HepG2 (cell line): ENCODE measurements around the gene NAV2. TPM values are rescaled to one million over a fixed set of nuclear protein-coding genes. Genes with fewer than 3 reads are reported as not detected.
A peak's percentile ranks its signal among the peaks of the same experiment; 100 is the strongest.

Source experiments
- ATAC-seq: fragments of 200-7000 bp; cut with Tn5 transposase; 3 replicates; pipeline ENCODE4 v1.9.1; 2020; ENCODE audit warnings: mild to moderate bottlenecking, moderate library complexity
- BruUV-seq: library from RNA; stranded (reverse); fragments of 400-500 nt; replicated peaks from 2 replicates; lab custom pipeline; 2021; lab: Mats Ljungman, UMichigan
- CTCF ChIA-PET: fragments of 300-600 bp; formaldehyde crosslinking; extraction: SDS; loops from one replicate; lab custom pipeline; 2021; ENCODE audit warnings: low total read pairs, inconsistent platforms, low intra/inter-chr PET ratio; lab: Yijun Ruan, JAX
- POLR2A ChIA-PET: fragments of 350-600 bp; sonication (Branson Sonifier 250); formaldehyde crosslinking; loops from one replicate; lab custom pipeline; 2020; ENCODE audit warnings: antibody characterized with exemption, inconsistent platforms; lab: Yijun Ruan, JAX
- DNase-seq: peaks from one replicate; pipeline ENCODE4 v3.0.0-alpha.2; 2015; ENCODE audit warnings: low spot score
- FAIRE-seq: peaks from 3 replicates; lab custom pipeline; 2011; peaks lifted over from hg19 to GRCh38; lab: Jason Lieb, UNC
- H2AFZ ChIP-seq: one replicate; pipeline ENCODE4 v1.6.1; 2011; ENCODE audit warnings: low read length, inconsistent platforms
- H3K27ac ChIP-seq: fragments of 300-600 bp; 3 replicates; pipeline ENCODE4 v1.8.0; 2011; ENCODE audit warnings: mixed run types, mild to moderate bottlenecking, mixed read lengths, low read length, inconsistent platforms; ENCODE audit not compliant: insufficient read depth; ENCODE audit errors: extremely low read length
- H3K27me3 ChIP-seq, 2 experiments: fragments of 200-600 bp in 1 of 2; 2 replicates in 1 of 2; 3 replicates in 1 of 2; pipeline versions ENCODE4 v1.6.0 to v1.8.0; 2011; ENCODE audit warnings: low read length in 2 of 2, mild to moderate bottlenecking in 2 of 2, moderate library complexity in 2 of 2, inconsistent platforms in 1 of 2; ENCODE audit not compliant: insufficient read depth in 2 of 2, control insufficient read depth in 1 of 2
- H3K36me3 ChIP-seq, 2 experiments: fragments of 200-600 bp in 1 of 2; replicated peaks in 1 of 2; 2 replicates in 1 of 2; 3 replicates in 1 of 2; pipeline versions ENCODE4 v1.5.1 to v1.8.0; 2011; ENCODE audit warnings: low read length in 2 of 2, inconsistent platforms in 1 of 2; ENCODE audit not compliant: insufficient read depth in 2 of 2, control insufficient read depth in 1 of 2
- H3K4me1 ChIP-seq: 2 replicates; pipeline ENCODE4 v1.5.1; 2012; ENCODE audit warnings: low read length, inconsistent platforms; ENCODE audit not compliant: insufficient read depth
- H3K4me2 ChIP-seq: 2 replicates; pipeline ENCODE4 v1.6.0; 2011; ENCODE audit warnings: low read depth, low read length, inconsistent platforms
- H3K4me3 ChIP-seq, 3 experiments: fragments of 200-600 bp in 1 of 3; sonication (generic), shearing (Covaris generic) in 1 of 3; replicated peaks in 1 of 3; 2 replicates each; pipeline ENCODE4 v1.5.1; 2011 to 2016; ENCODE audit warnings: low read length in 3 of 3, inconsistent platforms in 2 of 3, low read depth in 2 of 3, mild to moderate bottlenecking in 2 of 3, control low read depth in 1 of 3, mixed read lengths in 1 of 3; ENCODE audit not compliant: insufficient read depth in 1 of 3
- H3K79me2 ChIP-seq: one replicate; pipeline ENCODE4 v1.6.1; 2011; ENCODE audit warnings: low read length, inconsistent platforms; ENCODE audit not compliant: insufficient read depth
- H3K9ac ChIP-seq: 2 replicates; pipeline ENCODE4 v1.6.0; 2011; ENCODE audit warnings: mild to moderate bottlenecking, low read depth, low read length, inconsistent platforms; ENCODE audit not compliant: insufficient read depth
- H3K9me3 ChIP-seq: 2 replicates; pipeline ENCODE4 v1.5.1; 2012; ENCODE audit warnings: mild to moderate bottlenecking, low read length
- H4K20me1 ChIP-seq: 2 replicates; pipeline ENCODE4 v1.6.0; 2011; ENCODE audit warnings: inconsistent platforms, mild to moderate bottlenecking, low read length, moderate library complexity; ENCODE audit not compliant: insufficient read depth
- ELF3 ChIP-seq: IDR thresholded peaks from 2 replicates; pipeline ENCODE4 v1.6.1; 2016; ENCODE audit warnings: missing genetic modification reagents, missing compliant biosample characterization
- MXD3 ChIP-seq: IDR thresholded peaks from 2 replicates; pipeline ENCODE4 v1.6.1; 2016; ENCODE audit warnings: mild to moderate bottlenecking, missing biosample characterization, missing genetic modification reagents
- NFE2L1 ChIP-seq: sonication (generic); formaldehyde crosslinking; IDR thresholded peaks from 2 replicates; pipeline ENCODE4 v1.4.0; 2020; ENCODE audit warnings: missing genetic modification reagents, mild to moderate bottlenecking, borderline replicate concordance
- NPAS2 ChIP-seq: sonication (generic); formaldehyde crosslinking; IDR thresholded peaks from 2 replicates; pipeline ENCODE4 v1.8.0; 2022; ENCODE audit warnings: mild to moderate bottlenecking, missing genetic modification reagents, borderline replicate concordance
- PITX1 ChIP-seq: sonication (generic); formaldehyde crosslinking; IDR thresholded peaks from 2 replicates; pipeline ENCODE4 v1.5.1; 2020; ENCODE audit warnings: mild to moderate bottlenecking, missing genetic modification reagents
- PPARG ChIP-seq: conservative IDR thresholded peaks from 2 replicates; pipeline ENCODE4 v1.6.1; 2016; ENCODE audit warnings: missing biosample characterization, missing genetic modification reagents
- RAD21 ChIP-seq: fragments of 450-650 bp; formaldehyde crosslinking; IDR thresholded peaks from 2 replicates; pipeline ENCODE4 v1.5.0; 2020; ENCODE audit warnings: mild to moderate bottlenecking
- TFE3 ChIP-seq: IDR thresholded peaks from 2 replicates; pipeline ENCODE4 v1.6.1; 2016
- ZNF296 ChIP-seq: sonication (generic); formaldehyde crosslinking; conservative IDR thresholded peaks from 2 replicates; pipeline ENCODE4 v1.5.0; 2020; ENCODE audit warnings: mild to moderate bottlenecking, missing genetic modification reagents
- ZNF687 ChIP-seq: sonication (generic); formaldehyde crosslinking; IDR thresholded peaks from 2 replicates; pipeline ENCODE4 v1.5.1; 2020; ENCODE audit warnings: mild to moderate bottlenecking, missing genetic modification reagents, moderate library complexity
- ZNF7 ChIP-seq: IDR thresholded peaks from 2 replicates; pipeline ENCODE4 v1.6.1; 2016; ENCODE audit warnings: missing biosample characterization, missing genetic modification reagents
- ZXDC ChIP-seq: sonication (generic); formaldehyde crosslinking; IDR thresholded peaks from 2 replicates; pipeline ENCODE4 v1.5.0; 2020; ENCODE audit warnings: mild to moderate bottlenecking, missing genetic modification reagents
- WGBS: methylation state at CpG from one replicate; pipeline ENCODE4 v1.1.6; 2017; ENCODE audit warnings: low lambda C conversion rate; 5-methylcytosine and 5-hydroxymethylcytosine counted together
- in situ Hi-C: cut with HindIII; loops from 2 replicates; pipeline ENCODE4 v1.10.0; 2017; ENCODE audit warnings: low pct_unique_long_range_greater_than_20kb; ENCODE audit not compliant: extremely low pct_ligation_motif_present
- intact Hi-C: fragments of 100-400 bp; cut with micrococcal nuclease; formaldehyde crosslinking; loops from one replicate; pipeline ENCODE4 v1.10.0; 2022; ENCODE audit not compliant: unreplicated experiment
- polyA plus RNA-seq, 8 experiments: library from polyadenylated mRNA; depleted of rRNA in 3 of 8; stranded (reverse) in 7 of 8; unstranded in 1 of 8; fragments of >200 nt; fragmentation: Illumina TruSeq in 4 of 8; extraction: Trizol in 4 of 8; gene quantifications; 2 replicates each; pipeline versions ENCODE4 v1.2.1 to v1.2.3, GENCODE V29; 2011 to 2016; ENCODE audit warnings: low read depth in 4 of 8, missing spikeins in 1 of 8, mixed read lengths in 1 of 8; ENCODE audit not compliant: insufficient read depth in 1 of 8
- total RNA-seq, 5 experiments: library from RNA; depleted of rRNA; stranded (reverse); fragments of >200 nt; fragmentation: Illumina TruSeq; extraction: Trizol; gene quantifications; 2 replicates each; pipeline ENCODE4 v1.2.3, GENCODE V29; 2016; ENCODE audit warnings: low read depth in 1 of 5

The NAV2 gene
- total and polyA plus RNA-seq, 2 of the 13 experiments (the other 11 are each of a cell fraction or from before 2014, with no cell fraction given) = 9.3 to 34.6 TPM

- ChIA-PET POLR2A (interaction anchor here (1.4 kb wide), 1 partner anchor 178 kb away, joined by 3 read pairs; no protein-coding TSS in a partner anchor), CTCF (interaction anchor here (0.9 to 2.0 kb wide), 8 partner anchors 8 to 574 kb away, joined by 3 to 12 read pairs (median 4); no protein-coding TSS in a partner anchor)
- Histone ChIP-seq H3K9ac (no peak overlapping the region), H3K4me1 (peaks cover 16% of the 10 kb centered on the region; the same call in 1 of the 2 replicates), H3K9me3 (no peaks in the 10 kb centered on the region), H3K36me3 (no peaks in the 10 kb centered on the region), H3K27ac (no peak overlapping the region), H3K4me3 (peak overlapping the region in 2 of 3 experiments; percentile 17 to 50; a peak in 2 of 6 replicates), H4K20me1 (no peaks in the 10 kb centered on the region), H3K79me2 (no peaks in the 10 kb centered on the region), H3K27me3 (peaks cover 0 to 19% of the 10 kb centered on the region in 2 experiments; a peak in 1 of 5 replicates), H2AFZ (peak overlapping the region; percentile 34), H3K4me2 (peak overlapping the region; percentile 85)
- intact Hi-C loops (loop anchor here (1.0 to 5.0 kb wide), 4 partner anchors 181 to 570 kb away; no protein-coding TSS in a partner anchor), in situ Hi-C loops (loop anchor here (5.0 to 25.0 kb wide), 3 partner anchors 185 to 570 kb away; no protein-coding TSS in a partner anchor)
- no TSS peak for BruUV-seq
- FAIRE-seq (peak; percentile 74), ATAC-seq (peak; percentile 72), DNase-seq (peak; percentile 35)
- 61% methylated on average over 23 of the region's 51 CpGs for WGBS
- TF ChIP-seq ZNF7 (CRISPR knock-in tag) (no peak), NPAS2 (CRISPR knock-in tag) (no peak), PPARG (CRISPR knock-in tag) (no peak), PITX1 (CRISPR knock-in tag) (peak; percentile 34; the same call in 1 of the 2 replicates), TFE3 (CRISPR knock-in tag) (peak; percentile 23; the same call in 1 of the 2 replicates), ELF3 (CRISPR knock-in tag) (no peak), NFE2L1 (CRISPR knock-in tag) (no peak), ZNF296 (CRISPR knock-in tag) (no peak), ZXDC (CRISPR knock-in tag) (no peak), ZNF687 (CRISPR knock-in tag) (peak; percentile 53), MXD3 (CRISPR knock-in tag) (no peak), RAD21 (peak; percentile 69)
Measured at GRCh38 chr11:20131788-20132666, 419.4 kb downstream of the NAV2 start.
